GM12801 (cell line): ENCODE measurements around the gene MASP1.

Source experiments
- TF ChIP-seq, protein P1 (sequence below): IDR thresholded peaks from one replicate; pipeline ENCODE4 v1.5.1; 2011; ENCODE audit warnings: control low read depth; ENCODE audit not compliant: insufficient read length; ENCODE audit errors: extremely low read depth

MASP1 gene

DNA sequence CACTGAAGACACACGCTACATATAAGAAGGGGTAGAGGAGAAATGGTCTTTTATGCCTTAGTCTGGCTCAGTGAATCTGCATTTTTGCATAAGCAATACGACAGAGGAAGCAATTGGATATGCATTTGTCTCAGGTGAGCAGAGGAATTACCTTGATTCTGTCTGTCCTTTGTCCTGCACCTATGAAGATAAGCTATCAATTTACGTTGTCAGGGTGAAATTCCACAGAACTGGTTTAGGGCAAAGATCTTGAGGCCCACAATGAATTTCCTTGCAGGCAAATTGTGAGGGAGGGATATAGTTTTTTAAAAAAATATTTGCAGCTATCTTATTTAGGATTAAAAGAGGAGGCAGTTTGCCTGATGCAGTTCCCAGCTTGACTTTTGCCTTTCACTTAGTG is 31.6 kb upstream of the MASP1 start:
- TF ChIP-seq, protein P1, sequence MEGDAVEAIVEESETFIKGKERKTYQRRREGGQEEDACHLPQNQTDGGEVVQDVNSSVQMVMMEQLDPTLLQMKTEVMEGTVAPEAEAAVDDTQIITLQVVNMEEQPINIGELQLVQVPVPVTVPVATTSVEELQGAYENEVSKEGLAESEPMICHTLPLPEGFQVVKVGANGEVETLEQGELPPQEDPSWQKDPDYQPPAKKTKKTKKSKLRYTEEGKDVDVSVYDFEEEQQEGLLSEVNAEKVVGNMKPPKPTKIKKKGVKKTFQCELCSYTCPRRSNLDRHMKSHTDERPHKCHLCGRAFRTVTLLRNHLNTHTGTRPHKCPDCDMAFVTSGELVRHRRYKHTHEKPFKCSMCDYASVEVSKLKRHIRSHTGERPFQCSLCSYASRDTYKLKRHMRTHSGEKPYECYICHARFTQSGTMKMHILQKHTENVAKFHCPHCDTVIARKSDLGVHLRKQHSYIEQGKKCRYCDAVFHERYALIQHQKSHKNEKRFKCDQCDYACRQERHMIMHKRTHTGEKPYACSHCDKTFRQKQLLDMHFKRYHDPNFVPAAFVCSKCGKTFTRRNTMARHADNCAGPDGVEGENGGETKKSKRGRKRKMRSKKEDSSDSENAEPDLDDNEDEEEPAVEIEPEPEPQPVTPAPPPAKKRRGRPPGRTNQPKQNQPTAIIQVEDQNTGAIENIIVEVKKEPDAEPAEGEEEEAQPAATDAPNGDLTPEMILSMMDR, result no peak

- TF ChIP-seq, protein P1, result no peak
Observed at GRCh38 chr3:187322291-187322690, 30.8 kb upstream of the MASP1 start.

GRCh38 chr3:187321766-187322165 is 30.2 kb upstream of the MASP1 start:
- TF ChIP-seq, protein P1, result no peak

DNA sequence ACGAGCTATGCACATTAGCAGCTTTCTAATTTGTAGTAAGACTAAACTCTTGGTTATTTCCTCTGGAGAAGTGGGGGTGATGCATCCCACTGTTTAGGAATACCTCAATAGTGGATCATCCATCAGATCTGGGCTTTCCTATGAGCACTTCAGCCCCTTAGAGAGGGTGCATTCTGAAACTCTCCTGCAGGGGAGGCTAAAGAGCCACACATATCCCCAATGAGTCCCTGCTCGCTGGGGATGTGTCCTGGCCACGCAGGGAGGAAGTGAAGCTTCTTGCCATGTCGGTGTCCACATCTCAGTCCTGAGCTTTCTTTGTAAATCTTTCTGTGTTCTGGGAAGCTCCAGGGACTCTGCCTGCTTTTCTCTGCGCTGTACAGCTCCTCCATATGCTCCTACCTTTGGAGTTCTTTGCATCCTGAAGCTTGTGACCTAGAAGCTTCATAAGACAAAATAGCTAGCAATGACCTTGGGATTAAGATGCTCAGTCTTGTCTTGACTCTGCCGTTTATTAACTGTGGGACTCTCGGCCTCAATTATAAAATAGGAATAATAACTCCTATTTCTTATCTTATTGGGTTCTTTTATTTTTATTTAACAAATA is 28.3 kb upstream of the MASP1 start:
- TF ChIP-seq, protein P1, result peak; percentile 87

- TF ChIP-seq, protein P1, result no peak
Observed at GRCh38 chr3:187318819-187319616, 27.5 kb upstream of the MASP1 start.

GRCh38 chr3:187315872-187316271 is 24.3 kb upstream of the MASP1 start:
- TF ChIP-seq, protein P1, result no peak

GRCh38 chr3:187314176-187314575 is 22.6 kb upstream of the MASP1 start:
- TF ChIP-seq, protein P1, result no peak
